AG20443 (cell line): Measurements from ENCODE around the gene CASK.
A peak's percentile ranks its signal among the peaks of the same experiment; 100 is the strongest.
"Not testable (repeated sequence)": the region's sequence is repeated elsewhere in the genome, so short reads cannot be mapped to it uniquely, and the experiment has no call there.

Source experiments
- DNase-seq: peaks from one replicate; pipeline ENCODE4 v3.0.0; 2012; ENCODE audit warnings: low spot score, mixed read lengths

CASK gene

DNA sequence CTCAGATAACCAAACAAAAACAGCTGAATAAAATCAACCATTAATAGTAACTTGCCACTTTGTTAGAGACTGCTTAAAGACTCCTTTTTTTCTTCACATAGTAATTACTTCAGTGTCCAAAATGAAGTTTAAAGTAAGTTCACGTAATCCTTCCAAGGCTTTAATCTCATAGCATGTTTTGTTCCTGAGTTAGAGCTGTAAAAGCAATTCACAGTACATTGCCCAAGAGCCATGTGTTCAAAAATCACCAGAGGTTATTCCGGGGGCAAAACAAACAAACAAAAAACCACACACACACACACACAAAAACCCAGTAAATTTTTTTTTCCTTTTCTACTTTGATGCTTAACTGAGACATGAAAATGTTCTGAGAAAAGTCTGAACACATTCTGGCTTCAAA, 193.3 kb downstream of the CASK start:
- DNase-seq, result peak; percentile 6

DNA sequence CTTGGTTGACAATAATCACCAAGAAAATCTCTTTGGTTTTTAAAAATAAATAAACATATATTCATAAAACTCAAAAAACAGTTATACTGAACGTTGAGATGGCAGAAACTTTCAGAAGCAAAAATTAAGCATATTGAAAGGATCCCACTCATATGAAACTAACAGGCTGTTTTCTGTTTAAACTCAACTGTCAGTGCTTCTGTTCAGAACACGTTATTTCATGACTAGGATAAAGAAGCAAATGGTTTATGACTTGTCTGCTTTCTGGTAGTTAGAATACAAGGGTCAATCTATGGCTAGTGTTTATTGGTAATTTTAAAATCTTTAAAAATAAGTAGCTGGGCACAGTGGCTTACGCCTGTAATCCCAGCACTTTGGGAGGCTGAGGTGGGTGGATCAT, 195.2 kb downstream of the CASK start:
- no peak for DNase-seq

DNA sequence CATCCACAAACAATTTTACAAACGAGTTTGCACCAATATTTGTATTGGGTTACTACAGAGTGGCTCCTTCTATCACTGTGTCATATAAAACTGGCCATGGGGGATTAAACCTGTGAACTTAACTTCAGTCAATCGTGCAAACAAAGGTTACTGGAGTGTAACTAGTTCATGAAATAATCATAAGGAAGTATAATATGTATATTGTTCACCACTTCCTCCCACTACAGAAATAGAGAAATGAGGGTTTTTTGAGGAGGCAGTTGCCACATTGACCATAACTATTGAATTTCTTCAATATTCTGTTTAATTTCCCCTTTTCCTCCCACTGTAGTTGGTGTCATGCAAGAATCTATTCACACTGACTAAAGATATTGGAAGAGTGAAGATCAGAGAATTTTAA, 199.5 kb downstream of the CASK start, which contains the start of gene GPR82:
Gene GPR82, plus strand, starts transcription at position 356 of the 400 bp plus-strand sequence. CDS start 2,846 bp downstream, outside the sequence.
- no peak for DNase-seq

DNA sequence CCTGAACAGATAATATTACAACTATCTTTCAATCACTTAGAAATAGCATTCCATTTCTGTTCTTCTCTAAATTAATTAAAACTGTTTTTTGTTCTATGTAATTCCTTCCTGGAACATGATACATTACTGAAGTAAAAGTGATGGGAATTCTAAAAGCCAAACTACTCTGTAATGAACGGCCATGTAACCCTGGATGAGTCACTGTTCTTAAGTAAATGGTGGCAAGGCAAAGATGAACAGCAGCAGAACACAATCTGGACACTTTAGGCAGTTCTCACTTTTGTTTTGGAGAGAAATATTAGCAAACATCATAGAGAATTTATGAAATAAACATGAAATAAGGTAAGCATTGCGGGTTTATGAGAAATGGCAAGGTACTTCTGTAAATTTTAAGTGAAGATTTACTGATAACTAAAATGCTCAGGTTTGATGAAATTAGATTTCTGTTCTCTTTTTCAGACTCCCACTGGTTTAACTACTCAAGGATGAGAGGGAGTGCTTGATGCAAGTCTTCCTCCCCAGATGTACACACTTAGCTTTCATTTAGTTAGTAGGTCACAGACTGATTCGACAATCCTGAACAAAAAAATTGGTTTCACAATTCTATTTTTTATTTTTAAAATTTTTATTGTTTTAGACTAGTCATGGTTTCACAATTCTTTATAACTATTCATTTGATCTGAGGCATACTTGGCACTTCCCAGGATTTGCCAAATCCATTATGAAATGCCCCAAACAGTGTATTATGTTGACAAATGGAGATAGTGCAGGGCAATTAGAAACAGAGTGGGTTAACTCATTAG, 200.3 kb downstream of the CASK start:
- peak; percentile 10 for DNase-seq

DNA sequence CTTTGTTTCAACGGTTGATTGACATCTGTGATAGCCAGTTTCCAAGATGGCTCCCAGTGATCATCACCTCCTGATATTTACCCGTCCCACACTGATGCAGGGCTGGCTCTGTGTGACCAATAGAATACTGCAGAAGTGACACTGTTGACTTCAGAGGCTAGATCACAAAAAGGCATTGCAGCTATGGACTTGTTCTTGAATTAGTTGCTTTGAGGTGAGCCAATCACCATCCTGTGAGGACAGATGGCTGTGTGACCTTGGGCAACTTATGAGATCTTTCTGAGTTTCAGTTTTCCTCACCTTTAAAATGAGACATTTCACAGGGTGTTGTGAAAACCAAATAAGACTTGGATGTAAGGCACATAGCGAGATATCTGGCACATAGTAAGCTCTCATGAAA, 201.1 kb downstream of the CASK start:
- no peak for DNase-seq

DNA sequence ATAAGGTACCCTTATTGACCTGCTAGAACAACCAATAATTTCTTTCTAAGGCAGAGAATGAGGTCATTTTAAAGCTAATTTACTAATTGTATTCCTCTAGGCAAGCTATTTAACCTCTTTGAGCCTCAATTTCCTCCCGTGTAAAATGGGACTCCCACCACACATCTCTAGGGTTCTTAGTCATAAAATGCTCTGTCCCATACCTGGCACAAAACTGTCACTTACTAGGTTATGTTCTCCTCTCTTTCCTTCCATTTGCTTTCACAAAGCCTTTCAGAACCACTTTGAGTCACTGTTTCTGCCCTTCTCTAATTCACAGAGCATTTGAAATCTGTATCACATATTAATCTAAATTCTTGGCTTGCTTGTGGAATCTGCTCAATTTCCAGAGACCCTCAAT, 201.8 kb downstream of the CASK start:
- DNase-seq, result no peak

DNA sequence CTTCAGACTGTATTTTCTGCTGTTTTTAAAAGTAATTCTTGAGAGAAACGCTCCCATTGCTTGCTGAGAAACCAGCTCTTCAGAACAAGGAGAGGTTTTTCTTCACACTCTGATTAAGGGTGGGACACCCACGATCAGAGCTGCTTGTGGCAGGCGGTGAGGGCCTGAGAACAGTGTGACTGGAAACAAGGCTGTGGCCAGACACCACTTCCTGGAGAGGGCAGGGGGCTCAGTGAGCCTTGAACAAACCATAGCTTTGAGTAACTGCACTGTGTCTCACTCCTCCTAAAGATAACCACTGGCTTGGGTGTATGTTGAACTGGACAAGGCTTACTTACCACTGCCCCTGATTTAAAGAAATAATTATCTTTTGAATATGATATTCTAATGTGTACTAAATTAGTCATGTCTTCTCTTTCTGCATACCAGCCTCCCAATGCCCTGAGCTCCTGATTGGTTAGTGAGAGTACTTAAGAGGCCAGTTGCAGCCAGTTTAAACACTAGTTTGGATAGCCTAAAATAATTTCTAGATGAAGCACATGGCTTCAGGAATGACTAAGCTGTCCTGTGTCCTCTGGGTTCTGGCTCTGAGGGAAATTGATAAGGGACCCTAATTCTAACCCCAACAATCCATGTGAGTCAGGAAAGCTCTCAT, 203.1 kb downstream of the CASK start:
- no peak for DNase-seq

DNA sequence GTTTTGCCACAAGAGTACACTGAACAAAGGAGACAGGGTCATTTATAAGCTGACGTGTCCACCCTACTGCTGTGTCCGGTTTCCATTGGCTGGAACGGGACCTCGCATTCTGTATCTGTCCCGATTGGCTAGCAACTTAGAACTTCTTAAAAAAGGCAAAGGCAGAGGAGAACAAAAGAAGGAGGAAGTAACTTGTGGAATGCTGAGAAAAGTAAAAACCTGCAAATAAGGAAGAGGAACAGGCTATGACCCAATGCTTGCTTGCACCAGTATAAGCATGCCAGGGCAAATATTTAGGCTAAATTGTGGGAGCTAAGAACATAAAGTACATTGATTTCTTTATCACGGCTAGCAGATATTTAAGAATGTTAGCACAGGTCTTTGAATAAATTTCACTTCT, 203.7 kb downstream of the CASK start:
- not testable (repeated sequence) for DNase-seq

DNA sequence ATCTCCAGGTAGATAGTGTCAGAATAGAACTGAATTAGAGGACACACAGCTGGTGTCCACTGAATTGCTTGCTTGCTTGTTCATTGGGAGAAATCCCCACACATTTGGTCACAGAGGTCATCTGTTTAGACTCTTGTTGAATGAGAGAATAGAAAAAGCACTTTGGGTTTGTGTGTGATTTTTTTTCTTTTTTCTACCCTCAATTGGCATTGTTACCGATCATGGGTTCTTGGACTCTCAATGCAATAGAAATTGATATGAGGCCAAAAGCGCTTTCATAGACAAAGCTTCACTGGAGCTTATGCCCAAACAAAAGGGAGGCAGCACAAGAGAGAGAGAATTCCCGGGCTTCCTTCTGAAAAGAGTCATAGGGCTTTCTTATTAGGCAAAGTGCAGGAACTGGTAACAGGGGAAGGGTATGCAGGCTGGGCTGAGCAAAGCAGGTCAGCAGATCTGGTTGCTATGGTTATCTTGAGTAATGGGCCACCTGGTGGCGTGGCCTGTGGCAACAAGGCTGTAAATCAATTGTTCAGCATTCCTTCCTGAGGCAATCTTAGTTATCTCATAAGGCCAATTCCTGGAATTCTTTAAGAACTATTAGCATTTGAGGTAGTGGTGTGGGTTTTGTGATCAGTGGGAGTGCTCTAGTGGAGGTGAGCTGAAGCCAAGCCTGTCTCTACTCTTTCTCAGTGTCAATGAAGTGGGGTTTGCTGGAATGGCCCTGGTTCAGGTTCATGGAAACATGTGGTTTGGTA, 204.7 kb downstream of the CASK start:
- DNase-seq, result no peak

DNA sequence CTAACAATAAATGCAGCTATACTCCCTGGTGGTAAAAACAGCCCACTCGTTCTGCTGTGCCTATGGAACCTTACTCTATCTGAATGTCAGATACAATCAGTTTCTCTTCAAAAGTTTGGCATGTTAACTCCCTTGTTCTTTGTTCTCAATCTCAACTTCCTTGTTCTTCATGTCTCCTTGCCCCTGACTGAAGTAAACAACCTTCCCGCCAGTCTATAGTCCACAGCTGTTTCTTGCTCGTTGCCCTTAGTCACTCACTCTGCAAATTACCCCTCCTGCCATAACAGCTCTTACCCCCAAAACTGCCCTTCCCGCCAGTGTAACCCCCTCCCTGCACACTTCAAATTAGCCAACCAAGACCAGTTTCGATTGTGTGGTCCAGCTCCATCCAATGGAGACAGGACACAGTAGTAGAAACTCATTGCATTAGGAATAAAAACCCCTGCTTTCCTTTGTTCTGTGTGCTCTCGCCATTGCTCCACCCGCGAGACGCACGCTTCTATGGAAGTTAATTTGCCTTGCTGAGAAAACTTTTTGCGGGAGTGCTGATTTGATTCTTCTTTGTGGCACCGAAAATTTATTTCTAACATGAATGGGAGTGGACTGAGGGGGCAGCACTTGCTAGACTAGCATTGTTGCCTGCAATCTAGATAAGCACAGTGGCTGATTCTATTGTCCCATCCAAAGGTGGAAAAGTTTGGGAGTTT, 206.4 kb downstream of the CASK start:
- no peak for DNase-seq

DNA sequence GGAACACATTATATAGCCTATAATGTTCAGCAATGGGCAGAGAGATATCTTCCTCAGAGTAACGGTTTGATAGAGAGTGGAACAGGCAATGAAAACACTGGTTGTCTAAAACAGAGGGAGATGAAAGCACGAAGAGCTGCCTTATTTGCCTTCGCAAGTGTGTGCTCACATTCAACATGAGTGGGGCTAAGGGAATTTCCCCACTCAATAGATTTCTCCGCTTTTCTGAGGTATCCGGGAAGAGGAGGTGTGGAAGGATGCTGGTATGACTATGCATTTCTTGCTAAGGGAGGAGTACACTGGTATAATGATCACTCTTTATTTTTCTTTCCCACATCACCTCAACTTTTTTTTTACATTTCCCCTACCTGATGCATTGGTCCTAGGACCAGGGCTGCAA, 207.1 kb downstream of the CASK start:
- DNase-seq, result no peak

DNA sequence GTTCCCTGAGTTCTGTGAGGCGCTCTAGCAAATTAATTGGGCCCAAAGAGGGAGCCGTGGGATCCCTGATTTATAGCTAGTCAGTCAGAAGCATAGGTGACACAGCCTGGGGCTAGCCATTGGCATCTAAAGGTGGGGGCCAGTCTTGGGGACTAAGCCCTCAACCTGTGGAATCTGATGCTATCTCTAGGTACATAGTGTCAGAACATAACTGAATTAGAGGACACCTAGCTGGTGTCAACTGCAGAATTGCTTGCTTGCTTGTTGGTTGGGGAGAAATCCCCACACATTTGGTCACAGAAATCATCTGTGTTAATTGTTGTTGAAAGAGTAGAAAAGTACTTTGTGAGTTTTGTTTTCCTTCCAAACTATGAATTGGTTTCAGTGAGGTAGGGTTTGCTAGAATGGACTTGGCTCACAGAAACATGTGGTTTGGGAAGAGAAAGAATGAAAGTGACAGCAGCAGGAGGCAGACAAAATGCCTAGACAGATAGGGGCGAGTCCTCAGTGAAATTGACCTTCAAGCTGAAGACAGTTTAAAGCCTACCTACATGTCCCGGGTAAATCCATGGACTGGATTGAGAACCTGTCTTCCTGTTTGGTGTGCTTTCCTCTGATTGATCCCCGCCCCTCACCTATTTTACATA, 212.2 kb downstream of the CASK start:
- no peak for DNase-seq

DNA sequence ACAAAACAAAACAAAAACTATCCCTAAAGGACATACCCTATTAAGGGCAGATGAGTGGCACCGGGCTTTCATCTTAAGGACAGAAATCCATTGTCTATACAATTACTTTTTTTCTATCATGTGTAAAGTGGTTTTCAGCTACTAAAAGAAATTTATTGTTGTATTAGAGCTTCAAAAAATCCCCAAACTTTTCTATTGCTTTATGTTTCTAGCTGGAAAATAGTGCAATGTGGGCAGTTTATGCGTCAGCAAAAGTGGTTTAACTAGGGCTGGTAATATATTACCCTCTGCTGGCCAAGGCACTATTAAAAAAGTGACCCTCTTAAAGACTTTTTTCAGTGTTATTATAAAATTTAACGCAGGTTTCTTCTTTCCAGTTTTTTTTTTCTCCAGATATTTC, 214.9 kb downstream of the CASK start:
- no peak for DNase-seq

DNA sequence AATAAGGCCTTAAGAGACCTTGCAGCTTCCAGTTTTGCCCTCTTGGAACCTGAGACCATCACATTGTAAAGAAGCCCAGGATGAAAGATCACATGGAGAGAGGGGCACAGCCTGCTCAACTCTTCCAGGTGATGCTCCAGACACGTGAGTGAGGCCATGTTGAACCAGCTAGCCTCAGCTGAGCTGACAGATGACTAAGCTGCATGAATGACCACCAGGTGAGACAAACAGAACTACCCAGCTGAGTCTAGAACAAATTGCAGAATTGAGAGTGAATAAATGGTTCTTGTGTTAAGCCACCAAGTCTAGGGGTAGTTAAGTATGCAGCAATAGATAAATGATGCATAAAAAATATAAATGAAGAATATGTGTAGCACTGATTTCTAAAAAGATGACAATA, 216.1 kb downstream of the CASK start:
- no peak for DNase-seq

DNA sequence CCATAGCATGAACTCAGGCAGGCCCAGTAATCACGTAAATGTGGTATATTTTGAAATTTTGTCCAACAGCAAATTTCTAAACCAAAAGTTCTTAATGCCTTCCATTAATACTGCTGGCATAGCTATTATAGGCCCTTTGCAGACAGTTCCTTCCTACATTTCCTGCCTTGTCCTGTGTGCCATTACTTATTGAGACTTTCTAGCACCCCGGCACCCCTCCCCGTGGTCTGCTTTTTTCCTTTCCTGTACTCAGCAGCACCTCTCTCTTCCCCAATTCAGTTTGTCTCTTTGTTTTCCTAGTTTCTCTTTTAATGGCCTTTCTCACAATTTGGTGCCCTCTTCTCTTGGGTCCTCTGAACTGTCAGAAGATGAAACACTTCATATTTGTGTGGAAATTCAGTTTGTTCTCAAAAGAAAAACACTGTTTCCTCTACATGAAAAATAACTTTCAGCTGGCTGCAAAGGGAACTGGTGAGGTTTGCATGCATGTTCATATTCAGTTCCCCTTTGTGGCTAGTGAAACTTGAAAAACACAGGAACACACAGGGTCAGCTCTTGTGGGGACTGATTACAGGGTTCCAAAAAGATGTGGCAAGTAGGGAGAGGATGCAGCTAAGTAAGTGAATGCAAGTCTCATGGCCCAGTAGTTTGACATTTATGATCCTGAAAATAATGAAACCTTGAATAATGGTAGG, 217.5 kb downstream of the CASK start:
- no peak for DNase-seq

DNA sequence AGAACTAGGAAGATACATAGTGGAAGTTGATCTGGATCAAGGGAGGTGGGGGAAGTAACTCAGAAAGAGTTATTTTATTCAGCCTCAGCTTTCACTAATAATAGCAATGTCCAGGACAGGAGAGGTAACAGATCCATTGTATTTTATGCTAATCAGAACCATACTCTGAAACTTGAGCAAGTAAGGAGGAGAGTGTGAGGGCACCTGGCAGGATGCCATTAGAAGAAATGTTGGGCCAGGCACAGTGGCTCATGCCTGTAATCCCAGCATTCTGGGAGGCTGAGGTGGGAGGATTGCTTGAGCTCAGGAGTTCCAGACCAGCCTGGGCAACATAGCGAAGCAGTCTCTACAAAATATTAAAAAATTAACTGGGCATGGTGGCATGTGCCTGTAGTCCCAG, 218.3 kb downstream of the CASK start:
- DNase-seq, result no peak

DNA sequence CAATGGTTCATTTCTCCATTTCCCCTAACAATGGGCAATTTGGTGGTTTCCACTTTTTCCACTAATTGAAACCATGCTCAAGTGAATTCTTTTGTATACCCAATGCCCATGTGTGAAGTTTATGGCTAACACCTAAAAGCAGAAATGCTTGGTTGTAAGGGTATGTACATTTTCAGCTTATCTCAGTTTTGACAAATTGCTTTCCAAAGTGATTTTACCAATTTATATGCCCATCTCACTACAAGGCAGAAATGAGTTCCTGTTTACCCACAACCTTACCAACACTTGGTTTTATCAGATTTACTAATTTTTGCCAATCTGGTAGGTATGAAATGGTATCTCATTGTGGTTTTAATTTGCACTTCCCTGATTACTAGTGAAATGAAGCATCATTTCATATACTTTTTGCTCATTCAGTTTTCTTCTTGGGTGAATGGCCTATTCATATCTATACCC, 219.8 kb downstream of the CASK start:
- no peak for DNase-seq

DNA sequence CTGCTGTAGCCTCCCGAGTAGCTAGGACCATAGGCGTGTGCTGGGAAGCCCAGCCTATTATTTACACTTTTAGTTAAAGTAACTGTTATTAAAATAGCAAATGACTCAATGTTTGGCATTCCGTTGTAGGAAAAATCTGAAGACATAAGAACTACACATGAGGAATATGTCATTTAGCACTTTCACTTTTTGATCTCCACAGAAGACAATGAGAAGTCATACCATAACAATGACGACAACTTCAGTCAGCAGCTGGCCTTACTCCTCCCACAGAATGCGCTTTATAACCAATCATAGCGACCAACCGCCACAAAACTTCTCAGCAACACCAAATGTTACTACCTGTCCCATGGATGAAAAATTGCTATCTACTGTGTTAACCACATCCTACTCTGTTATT, 227.9 kb downstream of the CASK start:
- peak; percentile 1 for DNase-seq

DNA sequence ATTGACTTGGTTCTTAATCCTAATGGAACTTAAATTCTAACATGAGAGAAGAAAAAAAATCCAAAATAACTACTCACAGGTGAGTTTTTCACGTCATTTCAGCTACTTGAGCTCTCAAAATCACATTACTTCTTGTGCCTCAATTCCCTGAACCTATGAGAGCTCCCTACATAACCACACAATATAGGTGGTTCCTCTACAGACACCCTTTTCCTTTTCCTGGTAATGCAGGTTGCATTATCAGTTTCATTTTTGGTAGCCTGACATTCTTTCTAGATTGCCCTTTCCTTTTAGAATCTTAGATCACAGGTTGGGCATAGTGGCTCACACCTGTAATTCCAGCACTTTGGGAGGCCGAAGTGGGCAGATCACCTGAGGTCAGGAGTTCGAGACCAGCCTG, 230.3 kb downstream of the CASK start:
- DNase-seq, result no peak

DNA sequence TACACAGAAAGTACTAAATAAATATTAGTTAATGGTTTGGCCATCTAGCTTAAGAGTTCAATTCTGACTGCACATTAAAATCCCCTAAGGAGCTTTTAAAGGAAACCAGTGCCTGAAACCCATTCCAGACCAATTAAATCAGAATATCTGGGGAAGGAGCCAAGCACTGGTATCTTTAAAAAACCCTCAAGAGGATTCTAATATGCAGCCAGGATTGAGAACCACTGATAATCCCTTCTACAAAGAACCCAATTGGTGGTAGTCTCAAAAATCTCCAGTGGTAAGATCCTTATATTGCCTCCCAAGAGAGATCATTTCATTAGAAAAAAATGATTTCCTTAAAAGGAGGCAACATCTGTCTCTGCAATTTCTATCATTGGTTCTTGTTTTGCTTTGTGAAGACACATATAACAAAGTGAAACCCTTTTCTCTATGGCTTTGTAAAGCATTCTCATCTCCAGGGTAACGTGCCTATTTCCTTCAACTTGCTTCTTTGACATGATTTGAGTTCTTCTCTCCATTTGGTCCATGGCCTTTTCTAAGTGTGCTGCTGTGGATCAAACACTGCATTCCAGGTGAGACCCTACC, 231.1 kb downstream of the CASK start:
- peak; percentile 10 for DNase-seq

DNA sequence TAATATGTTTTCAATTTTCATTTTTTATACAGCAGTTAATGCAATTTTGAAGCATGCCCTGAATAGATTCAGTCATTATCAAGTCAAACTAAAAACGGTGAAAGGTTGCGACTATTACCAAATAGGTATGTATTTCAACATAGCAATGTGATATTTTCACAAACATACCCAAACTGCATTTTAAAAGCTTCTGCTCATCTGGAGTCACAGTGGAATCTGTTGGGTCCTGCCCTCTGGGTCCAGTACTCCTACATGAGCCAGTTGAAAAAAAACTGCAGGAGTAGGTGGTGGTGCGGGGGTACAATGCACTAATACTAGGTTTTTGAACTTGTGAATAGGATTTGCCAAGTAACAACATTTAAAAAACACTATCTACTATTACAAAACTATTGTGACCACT, 233.6 kb downstream of the CASK start:
- no peak for DNase-seq
